Astrocyte (in vitro differentiated cells and primary cell): ENCODE measurements around the gene CTU1.

Experiments used
- CTCF ChIP-seq: IDR thresholded peaks from 2 replicates; pipeline ENCODE4 v1.5.1; 2011; ENCODE audit warnings: low read depth, mild to moderate bottlenecking, inconsistent platforms, low read length, moderate library complexity; ENCODE audit not compliant: insufficient read depth
- EZH2 ChIP-seq: IDR thresholded peaks from 2 replicates; pipeline ENCODE4 v1.6.1; 2012; ENCODE audit warnings: mild to moderate bottlenecking, low read length, inconsistent platforms; ENCODE audit not compliant: insufficient read depth

- no peak for TF ChIP-seq EZH2
- TF ChIP-seq CTCF, result no peak
Measured at GRCh38 chr19:51100601-51101000, 7.6 kb downstream of the CTU1 start.
